ENCODE data around the gene CAB39L.

Gene CAB39L

DNA sequence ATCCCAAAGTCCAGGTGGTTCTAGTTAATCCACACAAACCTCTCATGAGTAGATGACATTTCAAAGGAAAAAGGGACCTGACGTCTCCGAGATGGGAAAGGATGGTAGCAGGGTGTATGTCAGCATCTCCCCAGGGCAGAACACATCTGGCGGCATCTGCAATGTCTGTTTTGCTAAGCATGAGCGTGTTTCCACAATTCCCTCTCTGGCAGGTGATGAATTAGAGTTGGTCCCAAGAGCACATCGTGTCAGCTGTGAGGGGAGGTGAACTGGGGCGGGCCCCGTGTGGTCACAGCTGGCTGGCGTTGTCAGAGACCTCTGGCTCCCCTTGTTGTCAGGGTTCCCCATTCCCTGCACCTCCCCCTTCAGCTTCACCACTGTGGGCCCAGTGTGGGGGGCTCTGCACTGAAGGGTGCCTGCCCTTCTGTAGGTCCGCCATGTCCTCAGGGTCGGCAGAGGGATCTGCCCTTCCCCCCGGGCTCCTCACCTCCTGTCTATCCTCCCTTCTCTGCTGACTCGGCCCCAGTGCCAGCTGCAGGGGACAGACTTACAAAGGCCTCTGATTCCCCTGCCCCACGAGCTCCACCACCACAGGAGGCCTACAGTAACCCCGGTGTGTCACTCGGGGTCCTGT, 138.0 kb downstream of the CAB39L start:
- no peaks in the 10 kb centered on the region for H3K36me3 Mint-ChIP-seq (ENCODE audit: low read depth)
- peaks cover 3% of the 10 kb centered on the region for H3K27me3 Mint-ChIP-seq (ENCODE audit: low read depth)
- peaks cover 28% of the 10 kb centered on the region for H3K4me1 Mint-ChIP-seq
- H3K4me3 Mint-ChIP-seq, result no peak overlapping the region
- H3K9me3 Mint-ChIP-seq, result no peaks in the 10 kb centered on the region
- TF ChIP-seq, protein P1, sequence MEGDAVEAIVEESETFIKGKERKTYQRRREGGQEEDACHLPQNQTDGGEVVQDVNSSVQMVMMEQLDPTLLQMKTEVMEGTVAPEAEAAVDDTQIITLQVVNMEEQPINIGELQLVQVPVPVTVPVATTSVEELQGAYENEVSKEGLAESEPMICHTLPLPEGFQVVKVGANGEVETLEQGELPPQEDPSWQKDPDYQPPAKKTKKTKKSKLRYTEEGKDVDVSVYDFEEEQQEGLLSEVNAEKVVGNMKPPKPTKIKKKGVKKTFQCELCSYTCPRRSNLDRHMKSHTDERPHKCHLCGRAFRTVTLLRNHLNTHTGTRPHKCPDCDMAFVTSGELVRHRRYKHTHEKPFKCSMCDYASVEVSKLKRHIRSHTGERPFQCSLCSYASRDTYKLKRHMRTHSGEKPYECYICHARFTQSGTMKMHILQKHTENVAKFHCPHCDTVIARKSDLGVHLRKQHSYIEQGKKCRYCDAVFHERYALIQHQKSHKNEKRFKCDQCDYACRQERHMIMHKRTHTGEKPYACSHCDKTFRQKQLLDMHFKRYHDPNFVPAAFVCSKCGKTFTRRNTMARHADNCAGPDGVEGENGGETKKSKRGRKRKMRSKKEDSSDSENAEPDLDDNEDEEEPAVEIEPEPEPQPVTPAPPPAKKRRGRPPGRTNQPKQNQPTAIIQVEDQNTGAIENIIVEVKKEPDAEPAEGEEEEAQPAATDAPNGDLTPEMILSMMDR (IDR thresholded peaks at IDR 0.05; ENCODE audit: unreplicated experiment in 3 of 3), result no peak
- peak overlapping the region in 1 of 3 experiments; percentile 7 for H3K27ac Mint-ChIP-seq

DNA sequence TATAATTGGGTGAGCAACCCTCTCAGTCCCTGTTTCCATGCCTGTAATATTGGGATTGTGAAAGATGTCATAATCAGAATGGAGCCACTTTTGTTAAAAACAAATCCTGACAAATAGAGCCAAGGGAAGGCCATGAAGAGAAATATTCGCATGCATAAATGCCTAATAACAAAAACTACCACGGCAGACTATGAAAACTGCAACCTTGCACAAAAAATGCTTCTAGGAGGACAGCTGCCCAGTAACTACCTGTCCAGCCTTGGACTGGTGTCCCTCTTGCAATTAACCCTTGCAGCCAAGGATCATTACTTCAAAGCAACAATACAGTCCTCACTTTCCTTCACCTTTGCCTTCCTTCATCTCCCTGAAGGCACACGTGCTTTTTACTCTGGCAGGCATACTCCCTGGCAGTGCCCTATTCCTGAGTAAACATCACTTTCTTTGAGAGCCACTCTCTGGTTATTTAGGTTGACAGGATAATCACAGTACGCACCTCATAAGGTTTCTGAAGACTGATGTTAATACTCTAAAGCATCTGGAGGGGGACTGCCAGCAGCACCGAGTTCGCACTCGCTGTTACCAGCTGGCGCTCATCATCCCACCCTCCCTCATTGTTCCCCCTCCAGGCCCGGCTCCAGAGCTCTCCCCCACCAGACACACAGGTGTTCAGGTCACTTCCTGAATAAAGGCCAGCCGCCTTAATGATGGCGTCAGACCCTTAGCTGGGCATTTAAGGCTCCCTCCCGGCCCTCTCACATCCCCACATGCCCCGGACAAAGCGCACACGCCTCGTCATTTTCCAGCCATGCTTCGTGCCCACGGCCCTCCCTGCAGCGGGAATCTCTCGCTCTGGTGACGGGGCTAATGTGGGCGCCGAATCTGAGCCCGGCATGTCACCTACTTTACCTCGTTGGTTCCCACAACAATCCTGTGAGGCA, 138.8 kb downstream of the CAB39L start:
- Mint-ChIP-seq H3K4me3 (no peak overlapping the region), H3K36me3 (ENCODE audit: low read depth) (no peaks in the 10 kb centered on the region), H3K27me3 (ENCODE audit: low read depth) (peaks cover 3% of the 10 kb centered on the region), H3K9me3 (no peaks in the 10 kb centered on the region), H3K27ac (peak overlapping the region in 2 of 3 experiments; percentile 17 to 21), H3K4me1 (peaks cover 28% of the 10 kb centered on the region)
- TF ChIP-seq, protein P1 (IDR thresholded peaks at IDR 0.05; ENCODE audit: unreplicated experiment in 3 of 3), result no peak

DNA sequence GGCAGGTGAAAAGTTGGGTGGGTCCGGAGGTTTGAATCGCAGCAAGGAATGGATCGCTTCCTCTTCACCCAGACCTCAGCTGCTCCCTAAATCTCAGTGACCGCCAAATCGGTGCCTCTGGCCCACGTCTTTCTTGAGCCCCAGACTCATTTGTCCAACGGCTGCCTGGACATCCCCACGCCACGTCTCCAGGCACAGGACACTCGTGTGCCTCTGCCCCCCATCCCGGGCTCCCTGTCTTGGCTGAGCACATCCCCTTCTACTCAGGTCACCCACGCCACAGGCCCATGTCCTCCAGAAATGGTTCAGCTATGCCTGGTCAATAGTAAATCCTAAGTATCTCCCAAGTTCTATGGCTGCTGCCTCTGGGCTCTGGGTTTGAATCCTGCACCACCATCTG, 139.5 kb downstream of the CAB39L start:
- Mint-ChIP-seq H3K9me3 (no peaks in the 10 kb centered on the region), H3K27ac (peak overlapping the region in 1 of 3 experiments; percentile 17), H3K4me3 (no peak overlapping the region), H3K4me1 (peaks cover 30% of the 10 kb centered on the region), H3K27me3 (ENCODE audit: low read depth) (peaks cover 3% of the 10 kb centered on the region), H3K36me3 (ENCODE audit: low read depth) (no peaks in the 10 kb centered on the region)
- TF ChIP-seq, protein P1 (IDR thresholded peaks at IDR 0.05; ENCODE audit: unreplicated experiment in 3 of 3), result no peak

DNA sequence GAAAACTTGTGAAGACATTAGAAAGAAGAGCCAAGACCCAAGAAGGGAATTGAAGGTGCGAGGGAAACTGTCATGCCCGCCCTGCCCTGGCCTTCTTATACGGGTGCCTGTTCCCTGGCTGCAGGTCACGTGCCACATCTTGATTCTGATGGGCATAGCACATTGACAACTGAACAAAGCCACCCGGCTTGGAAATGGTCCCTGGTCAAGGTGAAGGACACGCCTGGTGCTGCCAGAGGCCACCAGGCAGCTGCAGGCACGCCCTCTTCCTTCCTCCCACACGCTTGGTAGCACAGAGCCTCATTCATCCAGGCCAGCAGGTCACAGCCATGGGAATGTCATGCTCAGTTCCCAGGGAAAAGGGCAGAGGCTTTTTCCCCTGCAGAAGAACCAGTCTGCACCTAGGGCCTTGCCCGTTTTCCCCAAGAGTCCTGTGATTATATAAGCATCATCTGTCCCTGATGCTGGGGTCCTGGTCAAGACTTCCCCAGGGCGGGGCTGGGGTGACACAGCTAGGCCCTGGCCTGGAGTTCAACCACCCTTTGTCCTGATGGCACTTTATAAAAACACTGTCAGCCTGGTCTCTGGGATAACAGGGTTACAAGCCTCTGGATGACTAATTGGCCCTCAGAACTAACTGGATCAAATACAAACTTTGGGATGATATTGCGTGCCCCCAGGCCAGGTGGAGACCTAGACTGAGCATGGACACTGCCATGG, 140.2 kb downstream of the CAB39L start:
- Mint-ChIP-seq H3K27me3 (ENCODE audit: low read depth) (peaks cover 3% of the 10 kb centered on the region), H3K4me3 (no peak overlapping the region), H3K27ac (no peak overlapping the region), H3K4me1 (peaks cover 34% of the 10 kb centered on the region), H3K36me3 (ENCODE audit: low read depth) (no peaks in the 10 kb centered on the region), H3K9me3 (no peaks in the 10 kb centered on the region)
- TF ChIP-seq, protein P1 (IDR thresholded peaks at IDR 0.05; ENCODE audit: unreplicated experiment in 3 of 3), result no peak

DNA sequence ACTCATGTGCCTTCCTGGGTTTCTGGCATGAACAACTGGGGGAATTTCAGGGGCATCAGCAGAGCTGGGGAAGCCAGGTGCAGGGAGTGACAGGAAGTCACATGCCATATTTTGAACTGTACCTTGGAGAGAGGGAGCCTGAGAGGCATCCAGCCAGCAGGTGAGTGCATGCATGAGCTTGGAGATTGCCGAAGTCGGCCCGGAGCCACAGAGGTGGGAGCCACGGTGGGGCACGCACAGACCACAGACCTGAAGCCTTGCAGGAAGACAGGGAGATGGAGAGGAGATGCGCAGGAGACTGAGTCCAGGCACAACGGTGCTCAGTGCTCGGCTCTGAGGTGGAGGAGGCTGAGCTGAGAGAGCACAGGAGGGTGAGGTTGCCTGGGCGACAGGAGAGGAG, 141.0 kb downstream of the CAB39L start:
- H3K27me3 Mint-ChIP-seq (ENCODE audit: low read depth), result peaks cover 3% of the 10 kb centered on the region
- peak overlapping the region in 1 of 3 experiments; percentile 12 for H3K27ac Mint-ChIP-seq
- no peak overlapping the region for H3K4me3 Mint-ChIP-seq
- no peaks in the 10 kb centered on the region for H3K9me3 Mint-ChIP-seq
- H3K4me1 Mint-ChIP-seq, result peaks cover 26% of the 10 kb centered on the region
- no peaks in the 10 kb centered on the region for H3K36me3 Mint-ChIP-seq (ENCODE audit: low read depth)
- TF ChIP-seq, protein P1 (IDR thresholded peaks at IDR 0.05; ENCODE audit: unreplicated experiment in 3 of 3), result no peak
